ENCODE measurements around the gene SLC44A3.

The SLC44A3 gene

DNA sequence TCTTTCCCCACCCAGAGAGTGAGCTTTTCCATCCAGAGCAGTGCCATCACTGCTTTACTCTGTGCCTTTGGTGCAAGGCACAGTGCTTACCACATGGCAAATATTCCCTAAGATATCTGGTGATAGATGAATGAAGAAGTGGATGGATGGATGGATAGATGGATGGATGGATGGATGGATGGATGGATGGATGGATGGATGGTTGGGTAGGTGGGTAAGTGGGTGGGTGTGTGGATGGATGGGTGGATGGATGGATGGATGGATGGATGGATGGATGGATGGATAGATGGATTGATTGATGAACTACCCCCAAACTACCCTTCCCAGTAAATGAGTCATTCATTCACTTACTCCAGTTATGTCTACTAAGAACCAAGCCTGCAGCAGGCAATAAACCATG, 42.9 kb upstream of the SLC44A3 start:
- TF ChIP-seq, protein P1, sequence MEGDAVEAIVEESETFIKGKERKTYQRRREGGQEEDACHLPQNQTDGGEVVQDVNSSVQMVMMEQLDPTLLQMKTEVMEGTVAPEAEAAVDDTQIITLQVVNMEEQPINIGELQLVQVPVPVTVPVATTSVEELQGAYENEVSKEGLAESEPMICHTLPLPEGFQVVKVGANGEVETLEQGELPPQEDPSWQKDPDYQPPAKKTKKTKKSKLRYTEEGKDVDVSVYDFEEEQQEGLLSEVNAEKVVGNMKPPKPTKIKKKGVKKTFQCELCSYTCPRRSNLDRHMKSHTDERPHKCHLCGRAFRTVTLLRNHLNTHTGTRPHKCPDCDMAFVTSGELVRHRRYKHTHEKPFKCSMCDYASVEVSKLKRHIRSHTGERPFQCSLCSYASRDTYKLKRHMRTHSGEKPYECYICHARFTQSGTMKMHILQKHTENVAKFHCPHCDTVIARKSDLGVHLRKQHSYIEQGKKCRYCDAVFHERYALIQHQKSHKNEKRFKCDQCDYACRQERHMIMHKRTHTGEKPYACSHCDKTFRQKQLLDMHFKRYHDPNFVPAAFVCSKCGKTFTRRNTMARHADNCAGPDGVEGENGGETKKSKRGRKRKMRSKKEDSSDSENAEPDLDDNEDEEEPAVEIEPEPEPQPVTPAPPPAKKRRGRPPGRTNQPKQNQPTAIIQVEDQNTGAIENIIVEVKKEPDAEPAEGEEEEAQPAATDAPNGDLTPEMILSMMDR (IDR thresholded peaks at IDR 0.05; ENCODE audit: insufficient read depth, low read length, missing control alignments), result no peak
- DNase-seq (ENCODE audit: low read depth, low spot score), result no peak
- ChIA-PET CTCF (interaction anchor here (1.7 kb wide), 1 partner anchor 26 kb away, joined by 5 read pairs; no protein-coding TSS in a partner anchor), POLR2A (no interaction called here)
- H3K4me3 ChIP-seq (ENCODE audit: low read depth, low read length), result no peak overlapping the region

DNA sequence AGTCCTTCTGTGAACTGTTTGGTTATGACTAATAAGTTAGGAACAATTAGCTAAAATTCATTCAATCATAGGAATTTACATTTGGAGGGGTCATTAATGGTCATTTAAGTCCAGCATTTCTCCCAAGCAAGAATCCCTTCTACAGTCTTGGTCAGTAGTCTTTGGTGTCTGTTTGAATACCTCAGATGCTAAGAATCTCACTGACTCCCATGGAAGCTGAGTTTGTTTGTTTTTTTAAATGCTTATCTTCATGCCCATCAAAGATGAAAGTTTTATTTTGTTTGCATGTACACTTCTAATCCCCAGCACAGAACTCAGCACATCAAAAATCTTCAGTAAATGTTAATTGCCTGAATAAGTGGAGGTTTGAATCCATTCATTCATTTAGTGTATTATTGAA, 41.3 kb upstream of the SLC44A3 start:
- ChIA-PET CTCF (no interaction called here), POLR2A (no interaction called here)
- TF ChIP-seq, protein P1 (IDR thresholded peaks at IDR 0.05; ENCODE audit: insufficient read depth, low read length, missing control alignments), result no peak
- DNase-seq (ENCODE audit: low read depth, low spot score), result no peak
- H3K4me3 ChIP-seq (ENCODE audit: low read depth, low read length), result no peak overlapping the region

DNA sequence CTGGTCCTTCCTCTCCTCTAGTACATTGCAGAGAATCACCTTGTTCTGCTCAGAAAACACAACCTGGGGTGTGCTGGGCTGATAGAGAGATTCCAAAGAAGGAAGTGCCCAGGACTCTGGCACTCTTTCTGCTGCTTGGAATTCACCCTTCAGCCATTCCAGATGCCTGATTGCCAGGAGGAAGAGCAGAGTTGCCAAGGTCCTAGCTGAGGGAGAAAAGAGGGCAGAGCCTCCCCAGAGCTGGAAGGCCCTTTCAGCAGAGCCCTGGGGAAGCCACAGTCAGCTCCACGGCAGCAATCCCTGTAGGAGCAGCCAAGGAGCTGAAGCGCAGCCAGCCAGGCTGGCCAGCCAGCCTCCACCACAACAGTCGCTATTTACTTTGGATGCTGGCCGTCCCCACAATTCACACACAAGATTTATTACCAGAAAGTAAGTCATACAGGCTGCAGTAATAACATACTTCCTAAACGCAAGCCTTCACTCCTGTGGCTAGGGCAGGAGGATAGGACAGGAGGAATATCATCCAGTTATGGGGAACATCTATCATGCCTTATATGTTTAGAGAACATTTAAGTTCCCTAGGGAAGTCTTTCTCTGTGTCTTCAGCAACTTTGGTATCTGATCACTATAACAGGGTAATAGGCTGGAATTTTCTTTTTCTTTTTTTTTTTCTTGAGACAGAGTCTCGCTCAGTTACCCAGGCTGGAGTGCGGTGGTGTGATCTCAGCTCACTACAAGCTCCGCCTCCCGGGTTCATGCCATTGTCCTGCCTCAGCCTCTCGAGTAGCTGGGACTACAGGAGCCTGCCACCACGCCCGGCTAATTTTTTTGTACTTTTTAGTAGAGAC, 36.6 kb upstream of the SLC44A3 start:
- TF ChIP-seq, protein P1 (IDR thresholded peaks at IDR 0.05; ENCODE audit: insufficient read depth, low read length, missing control alignments), result no peak
- ChIA-PET POLR2A (interaction anchor here (0.9 to 1.4 kb wide), 5 partner anchors 28 to 70 kb away, joined by 3 to 7 read pairs (median 3); no protein-coding TSS in a partner anchor), CTCF (interaction anchor here (1.0 to 1.6 kb wide), 2 partner anchors 19 to 22 kb away, joined by 3 to 6 read pairs; no protein-coding TSS in a partner anchor)
- H3K4me3 ChIP-seq (ENCODE audit: low read depth, low read length), result no peak overlapping the region
- DNase-seq (ENCODE audit: low read depth, low spot score), result peak; percentile 92

DNA sequence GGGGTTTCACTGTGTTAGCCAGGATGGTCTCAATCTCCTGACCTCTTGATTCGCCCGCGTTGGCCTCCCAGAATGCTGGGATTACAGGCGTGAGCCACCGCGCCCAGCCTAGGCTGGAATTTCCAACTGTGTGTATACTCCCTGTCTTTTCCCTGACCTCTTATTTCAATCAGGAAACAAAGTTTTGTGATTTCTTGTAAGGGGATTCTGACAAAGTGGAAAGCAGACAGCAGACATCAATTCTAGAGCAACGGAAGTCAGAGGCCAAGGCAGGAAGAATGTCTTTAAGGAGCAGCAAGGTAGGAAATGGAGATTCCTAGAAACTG, 36.0 kb upstream of the SLC44A3 start:
- CTCF ChIA-PET, result interaction anchor here (1.0 kb wide), 1 partner anchor 18 kb away, joined by 3 read pairs; no protein-coding TSS in a partner anchor
- POLR2A ChIA-PET, result interaction anchor here (1.0 to 1.4 kb wide), 4 partner anchors 28 to 57 kb away, joined by 3 to 7 read pairs (median 4); no protein-coding TSS in a partner anchor
- no peak for DNase-seq (ENCODE audit: low read depth, low spot score)
- TF ChIP-seq, protein P1 (IDR thresholded peaks at IDR 0.05; ENCODE audit: insufficient read depth, low read length, missing control alignments), result no peak
- H3K4me3 ChIP-seq (ENCODE audit: low read depth, low read length), result no peak overlapping the region

DNA sequence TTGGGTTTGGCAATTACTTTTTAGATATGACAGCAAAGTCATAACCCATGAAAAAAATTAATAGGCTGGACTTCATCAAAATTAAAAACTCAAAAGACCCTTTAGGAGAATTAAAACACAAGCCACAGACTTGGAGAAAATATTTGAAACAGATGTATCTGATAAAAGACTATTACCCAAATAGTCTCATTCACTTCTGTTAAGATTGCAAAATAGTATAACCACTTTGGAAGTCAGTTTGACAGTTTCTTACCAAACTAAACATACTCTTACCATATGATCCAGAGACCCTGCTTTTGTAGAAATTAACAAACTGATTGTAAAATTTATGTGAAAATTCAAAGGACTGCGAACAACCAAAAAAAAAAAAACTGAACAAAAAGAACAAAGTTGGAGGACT, 32.5 kb upstream of the SLC44A3 start:
- CTCF ChIA-PET, result no interaction called here
- TF ChIP-seq, protein P1 (IDR thresholded peaks at IDR 0.05; ENCODE audit: insufficient read depth, low read length, missing control alignments), result no peak
- POLR2A ChIA-PET, result no interaction called here
- no peak overlapping the region for H3K4me3 ChIP-seq (ENCODE audit: low read depth, low read length)
- no peak for DNase-seq (ENCODE audit: low read depth, low spot score)

DNA sequence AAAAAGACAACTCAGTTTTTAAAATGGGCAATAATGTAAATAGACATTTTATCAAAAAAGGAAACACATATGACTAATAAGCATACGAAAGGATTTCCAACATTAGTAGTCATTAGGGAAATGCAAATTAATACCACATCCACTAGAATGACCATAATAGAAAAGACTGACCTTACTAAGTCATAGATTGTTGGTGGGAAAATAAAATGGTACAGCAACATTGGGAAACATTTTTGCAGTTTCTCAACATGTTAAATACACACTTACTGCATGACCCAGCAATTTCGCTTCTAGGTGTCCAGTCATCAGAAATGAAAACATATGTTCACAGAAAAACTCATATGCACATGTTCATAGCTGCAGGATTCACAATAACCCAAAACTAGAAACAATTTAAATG, 29.9 kb upstream of the SLC44A3 start:
- CTCF ChIA-PET, result interaction anchor here (1.2 kb wide), 1 partner anchor 16 kb away, joined by 3 read pairs; no protein-coding TSS in a partner anchor
- no peak for DNase-seq (ENCODE audit: low read depth, low spot score)
- POLR2A ChIA-PET, result no interaction called here
- TF ChIP-seq, protein P1 (IDR thresholded peaks at IDR 0.05; ENCODE audit: insufficient read depth, low read length, missing control alignments), result no peak
- H3K4me3 ChIP-seq (ENCODE audit: low read depth, low read length), result no peak overlapping the region

Measured in AG04449 (cell line).